Measurements from ENCODE around the gene TWIST1. TPM values are rescaled to one million over a fixed set of nuclear protein-coding genes. Genes with fewer than 3 reads are reported as not detected.

The TWIST1 gene
- total RNA-seq, 1 donor from 2014 or later = 53.4 TPM

DNA sequence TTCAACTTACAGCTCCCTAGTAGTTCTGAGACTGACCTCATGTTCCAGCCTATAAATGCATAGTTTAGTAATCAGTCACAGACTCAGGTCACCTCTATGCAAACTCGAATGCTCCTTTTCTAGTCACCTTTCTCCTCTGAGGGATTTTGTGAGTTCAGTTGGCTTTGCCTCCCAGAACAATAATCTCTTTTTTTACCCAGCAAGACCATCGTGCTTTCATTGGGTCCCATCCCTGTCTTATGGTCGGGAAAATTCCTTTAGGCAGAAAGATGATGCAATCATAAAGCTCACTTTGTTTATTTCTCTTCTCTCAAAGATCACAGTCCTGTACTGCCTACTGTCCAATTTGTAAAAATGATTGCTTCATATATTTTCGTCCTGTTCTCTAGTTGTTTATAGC lies 38.4 kb downstream of the TWIST1 start:
- DNase-seq (ENCODE audit: extremely low spot score, unreplicated experiment) = no peak
- H3K4me3 Mint-ChIP-seq (ENCODE audit: unreplicated experiment) = no peak overlapping the region
- H3K9me3 Mint-ChIP-seq (ENCODE audit: unreplicated experiment) = peaks cover 21% of the 10 kb centered on the region
- H3K27ac Mint-ChIP-seq (ENCODE audit: unreplicated experiment) = peak overlapping the region; percentile 81
- TF ChIP-seq CTCF (IDR thresholded peaks at IDR 0.05) = no peak
- no peaks in the 10 kb centered on the region for H3K27me3 Mint-ChIP-seq (ENCODE audit: unreplicated experiment)
- H3K4me1 Mint-ChIP-seq (ENCODE audit: unreplicated experiment) = peaks cover 22% of the 10 kb centered on the region
- H3K36me3 Mint-ChIP-seq (ENCODE audit: unreplicated experiment) = peaks cover 16% of the 10 kb centered on the region

DNA sequence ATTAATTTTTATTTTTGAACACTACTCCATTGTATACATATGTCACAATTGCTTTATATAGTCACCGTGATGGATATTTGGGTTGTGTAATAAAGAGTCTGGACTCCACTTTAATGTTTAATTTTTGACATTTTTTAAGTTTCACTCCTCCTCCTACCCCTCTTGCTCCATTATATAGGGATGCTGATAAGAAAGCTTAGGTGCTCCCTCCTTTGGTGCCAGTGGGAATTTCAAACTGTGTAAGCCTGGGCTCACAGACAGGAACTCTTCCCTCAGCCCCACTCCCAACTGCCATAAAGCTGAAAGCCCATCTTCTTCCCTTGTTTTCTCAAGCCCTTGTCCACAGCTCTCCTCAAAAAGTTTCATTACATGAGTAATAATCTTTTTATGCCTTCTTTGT lies 47.6 kb downstream of the TWIST1 start:
- H3K27me3 Mint-ChIP-seq (ENCODE audit: unreplicated experiment) = no peaks in the 10 kb centered on the region
- peaks cover 37% of the 10 kb centered on the region for H3K4me1 Mint-ChIP-seq (ENCODE audit: unreplicated experiment)
- peaks cover 16% of the 10 kb centered on the region for H3K9me3 Mint-ChIP-seq (ENCODE audit: unreplicated experiment)
- H3K36me3 Mint-ChIP-seq (ENCODE audit: unreplicated experiment) = peaks cover 12% of the 10 kb centered on the region
- DNase-seq (ENCODE audit: extremely low spot score, unreplicated experiment) = no peak
- TF ChIP-seq CTCF (IDR thresholded peaks at IDR 0.05) = peak; percentile 37
- H3K27ac Mint-ChIP-seq (ENCODE audit: unreplicated experiment) = peak overlapping the region; percentile 62
- H3K4me3 Mint-ChIP-seq (ENCODE audit: unreplicated experiment) = no peak overlapping the region

GRCh38 chr7:19066170-19066569 lies 51.3 kb downstream of the TWIST1 start:
- no peak for DNase-seq (ENCODE audit: extremely low spot score, unreplicated experiment)
- TF ChIP-seq CTCF (IDR thresholded peaks at IDR 0.05) = no peak
- peaks cover 12% of the 10 kb centered on the region for H3K9me3 Mint-ChIP-seq (ENCODE audit: unreplicated experiment)
- no peak overlapping the region for H3K4me3 Mint-ChIP-seq (ENCODE audit: unreplicated experiment)
- peak overlapping the region; percentile 73 for H3K27ac Mint-ChIP-seq (ENCODE audit: unreplicated experiment)
- H3K27me3 Mint-ChIP-seq (ENCODE audit: unreplicated experiment) = no peaks in the 10 kb centered on the region
- no peaks in the 10 kb centered on the region for H3K36me3 Mint-ChIP-seq (ENCODE audit: unreplicated experiment)
- H3K4me1 Mint-ChIP-seq (ENCODE audit: unreplicated experiment) = peaks cover 45% of the 10 kb centered on the region

Other genes with a start within 250 kb of the TWIST1 start
- gene FERD3L, start 27.8 kb upstream of the TWIST1 start, total RNA-seq = not detected in 2 replicates

All from osteocyte (in vitro differentiated cells).